Thyroid gland (tissue), 4 donors: ENCODE results near the gene SBK1. TPM values are rescaled to one million over a fixed set of nuclear protein-coding genes. Genes with fewer than 3 reads are reported as not detected.

ENCODE experiments used
- DNase-seq, 2 donors: peaks; one replicate each; pipeline ENCODE4 v3.0.0-alpha.2; 2019
- H3K27ac ChIP-seq, 3 donors: fragments of 200-600 bp; sonication (generic); 1 replicate in 2 of 3; 2 replicates in 1 of 3; pipeline ENCODE4 v1.5.1; 2016 to 2019; ENCODE audit warnings: mild to moderate bottlenecking in 1 of 3, moderate library complexity in 1 of 3
- H3K27me3 ChIP-seq: fragments of 200-600 bp; sonication (generic); one replicate; pipeline ENCODE4 v1.5.1; 2019
- H3K36me3 ChIP-seq, 2 donors: fragments of 200-600 bp; sonication (generic); one replicate each; pipeline ENCODE4 v1.5.1; 2016 to 2019
- H3K4me1 ChIP-seq, 2 donors: fragments of 200-600 bp; sonication (generic); one replicate each; pipeline ENCODE4 v1.5.1; 2017 to 2019
- H3K4me3 ChIP-seq, 3 donors: fragments of 200-600 bp; sonication (generic); replicated peaks in 1 of 3; 1 replicate in 2 of 3; 2 replicates in 1 of 3; pipeline ENCODE4 v1.5.1; 2016; ENCODE audit warnings: mild to moderate bottlenecking in 1 of 3
- H3K9me3 ChIP-seq: fragments of 200-600 bp; sonication (generic); one replicate; pipeline ENCODE4 v1.5.1; 2017
- CTCF ChIP-seq, 6 experiments: fragments of 200-600 bp in 3 of 6; fragments of 450-650 bp in 3 of 6; sonication (generic) in 3 of 6; IDR thresholded peaks; one replicate each; pipeline ENCODE4 v1.5.1; 2016 to 2019; ENCODE audit warnings: antibody characterized with exemption in 6 of 6, mild to moderate bottlenecking in 2 of 6, inconsistent platforms in 1 of 6, moderate library complexity in 1 of 6
- POLR2A ChIP-seq, 2 donors: fragments of 450-650 bp; IDR thresholded peaks; one replicate each; pipeline ENCODE4 v1.6.1; 2017; ENCODE audit warnings: antibody characterized with exemption in 2 of 2, mild to moderate bottlenecking in 2 of 2, moderate library complexity in 1 of 2
- WGBS, 2 donors: methylation state at CpG; one replicate each; pipeline ENCODE4 v1.1.5; 2017; 5-methylcytosine and 5-hydroxymethylcytosine counted together
- intact Hi-C: fragments of 100-400 bp; cut with DNase I; formaldehyde crosslinking; loops from one replicate; pipeline ENCODE4 v1.15.1; 2023
- total RNA-seq, 4 donors: library from RNA; depleted of rRNA; stranded (reverse); fragments of >200 nt; gene quantifications; one replicate each; pipeline ENCODE4 v1.2.3, GENCODE V29; 2016

Gene SBK1
- total RNA-seq, 4 donors from 2014 or later = 2.8 to 6.8 (median 4.8) TPM

GRCh38 chr16:28257256-28257655, 35.1 kb upstream of the SBK1 start:
- intact Hi-C loops = no loop called here
- 74 to 83% methylated on average over 4 of the region's 4 CpGs for WGBS, 2 donors
- Histone ChIP-seq H3K36me3 (no peaks in the 10 kb centered on the region), H3K4me1 (peaks cover 7 to 15% of the 10 kb centered on the region in 2 donors), H3K27ac (no peak overlapping the region), H3K9me3 (no peaks in the 10 kb centered on the region), H3K4me3 (no peak overlapping the region), H3K27me3 (no peaks in the 10 kb centered on the region)
- TF ChIP-seq POLR2A (IDR thresholded peaks at IDR 0.05) (no peak), CTCF (IDR thresholded peaks at IDR 0.05) (no peak)
- no peak for DNase-seq

- 0 to 11% methylated on average over 8 to 11 of the region's 18 CpGs for WGBS, 2 donors
- Histone ChIP-seq H3K27me3 (no peaks in the 10 kb centered on the region), H3K36me3 (no peaks in the 10 kb centered on the region), H3K27ac (no peak overlapping the region), H3K9me3 (no peaks in the 10 kb centered on the region), H3K4me1 (peaks cover 7 to 15% of the 10 kb centered on the region in 2 donors), H3K4me3 (no peak overlapping the region)
- intact Hi-C loops = no loop called here
- peak; percentile 91 to 93 for DNase-seq
- TF ChIP-seq POLR2A (IDR thresholded peaks at IDR 0.05) = no peak
- TF ChIP-seq CTCF (IDR thresholded peaks at IDR 0.05) = no peak
These were observed 33.8 kb upstream of the SBK1 start for GRCh38 chr16:28258567-28258966.

GRCh38 chr16:28259091-28259780, 33.1 kb upstream of the SBK1 start:
- H3K9me3 ChIP-seq = no peaks in the 10 kb centered on the region
- no peak overlapping the region for H3K4me3 ChIP-seq
- TF ChIP-seq POLR2A (IDR thresholded peaks at IDR 0.05) = no peak
- TF ChIP-seq CTCF (IDR thresholded peaks at IDR 0.05) = no peak
- no peak overlapping the region for H3K27ac ChIP-seq
- DNase-seq = no peak
- 67% methylated on average over 6 to 18 of the region's 29 CpGs for WGBS, 2 donors
- no peaks in the 10 kb centered on the region for H3K27me3 ChIP-seq
- H3K36me3 ChIP-seq = no peaks in the 10 kb centered on the region
- H3K4me1 ChIP-seq = peaks cover 7 to 15% of the 10 kb centered on the region in 2 donors
- intact Hi-C loops = no loop called here

- no peak for DNase-seq
- H3K27me3 ChIP-seq = no peaks in the 10 kb centered on the region
- TF ChIP-seq POLR2A (IDR thresholded peaks at IDR 0.05) = no peak
- no peak for TF ChIP-seq CTCF (IDR thresholded peaks at IDR 0.05)
- peaks cover 7 to 15% of the 10 kb centered on the region in 2 donors for H3K4me1 ChIP-seq
- H3K36me3 ChIP-seq = no peaks in the 10 kb centered on the region
- H3K9me3 ChIP-seq = no peaks in the 10 kb centered on the region
- intact Hi-C loops = no loop called here
- WGBS, 2 donors = 67 to 73% methylated on average over 7 of the region's 7 CpGs
- no peak overlapping the region for H3K4me3 ChIP-seq
- H3K27ac ChIP-seq = no peak overlapping the region
These were observed 32.6 kb upstream of the SBK1 start for GRCh38 chr16:28259781-28260150.

GRCh38 chr16:28260193-28260592, 32.1 kb upstream of the SBK1 start:
- H3K27ac ChIP-seq = no peak overlapping the region
- DNase-seq = no peak
- intact Hi-C loops = no loop called here
- no peak overlapping the region for H3K4me3 ChIP-seq
- H3K36me3 ChIP-seq = no peaks in the 10 kb centered on the region
- H3K27me3 ChIP-seq = no peaks in the 10 kb centered on the region
- TF ChIP-seq POLR2A (IDR thresholded peaks at IDR 0.05) (no peak), CTCF (IDR thresholded peaks at IDR 0.05) (no peak)
- no CpG with 5 or more reads among the region's 1 CpG for WGBS, 2 donors
- H3K4me1 ChIP-seq = peaks cover 7 to 15% of the 10 kb centered on the region in 2 donors
- H3K9me3 ChIP-seq = no peaks in the 10 kb centered on the region
